B cell (primary cell): ENCODE measurements around the gene OSBP2. TPM values are rescaled to one million over a fixed set of nuclear protein-coding genes. Genes with fewer than 3 reads are reported as not detected.

Experiments used
- ATAC-seq: fragments of 200-7000 bp; cut with Tn5 transposase; one replicate; pipeline ENCODE4 v1.10.0; 2021; ENCODE audit warnings: low read depth, mild to moderate bottlenecking, moderate number of reproducible peaks, moderate library complexity
- CTCF ChIA-PET: fragments of 350-600 bp; sonication (Branson Sonifier 250); formaldehyde crosslinking; loops from one replicate; lab custom pipeline; 2021; ENCODE audit warnings: antibody characterized with exemption, inconsistent platforms; lab: Charles Lee
- POLR2A ChIA-PET: fragments of 350-600 bp; sonication (Branson Sonifier 250); formaldehyde crosslinking; loops from one replicate; lab custom pipeline; 2021; ENCODE audit warnings: antibody characterized with exemption; lab: Charles Lee
- DNase-seq: peaks from one replicate; pipeline ENCODE4 v3.0.0; 2013
- H2AFZ ChIP-seq: 2 replicates; pipeline ENCODE4 v1.6.1; 2012; ENCODE audit warnings: mild to moderate bottlenecking, low read depth, low read length; ENCODE audit not compliant: insufficient read depth, poor library complexity, severe bottlenecking
- H3K27ac ChIP-seq, 2 donors: 1 replicate in 1 of 2; 2 replicates in 1 of 2; pipeline ENCODE4 v1.5.1; 2012 to 2013; ENCODE audit warnings: low read length in 2 of 2, mild to moderate bottlenecking in 2 of 2, moderate library complexity in 1 of 2
- H3K27me3 ChIP-seq, 4 experiments: fragments of 200-600 bp in 1 of 4; sonication (generic) in 1 of 4; replicated peaks in 1 of 4; 1 replicate in 2 of 4; 2 replicates in 2 of 4; pipeline versions ENCODE4 v1.6.1 to v1.7.0; 2013 to 2016; ENCODE audit warnings: low read length in 3 of 4, mild to moderate bottlenecking in 2 of 4, mixed read lengths in 1 of 4, moderate library complexity in 1 of 4; ENCODE audit not compliant: insufficient read depth in 4 of 4, control insufficient read depth in 3 of 4; ENCODE audit errors: control extremely low read depth in 1 of 4
- H3K36me3 ChIP-seq, 2 experiments: replicated peaks in 1 of 2; 1 replicate in 1 of 2; 2 replicates in 1 of 2; pipeline versions ENCODE4 v1.6.1 to v1.7.1; 2013; ENCODE audit warnings: low read length in 1 of 2; ENCODE audit not compliant: insufficient read depth in 2 of 2, control insufficient read depth in 1 of 2; ENCODE audit errors: control extremely low read depth in 1 of 2, extremely low read depth in 1 of 2
- H3K4me1 ChIP-seq, 2 donors: fragments of 200-600 bp in 1 of 2; sonication (generic) in 1 of 2; 1 replicate in 1 of 2; 2 replicates in 1 of 2; pipeline versions ENCODE4 v1.5.1 to v1.6.1; 2013 to 2017; ENCODE audit warnings: low read length in 2 of 2; ENCODE audit not compliant: control insufficient read depth in 2 of 2, insufficient read depth in 2 of 2
- H3K4me2 ChIP-seq: replicated peaks from 2 replicates; pipeline ENCODE3; 2012; ENCODE audit warnings: mild to moderate bottlenecking, low read depth, low read length; ENCODE audit not compliant: poor library complexity, severe bottlenecking
- H3K4me3 ChIP-seq, 5 experiments: fragments of 200-600 bp in 1 of 5; sonication (generic) in 1 of 5; 1 replicate in 3 of 5; 2 replicates in 2 of 5; pipeline versions ENCODE4 v1.5.1 to v1.7.0; 2011 to 2016; ENCODE audit warnings: low read length in 4 of 5, mild to moderate bottlenecking in 4 of 5, low read depth in 2 of 5, control low read depth in 1 of 5, moderate library complexity in 1 of 5; ENCODE audit not compliant: insufficient read depth in 1 of 5; ENCODE audit errors: control extremely low read depth in 1 of 5, extremely low read depth in 1 of 5
- H3K79me2 ChIP-seq: fragments of 200-600 bp; sonication (generic); one replicate; pipeline ENCODE4 v1.6.0; 2016; ENCODE audit warnings: low read length; ENCODE audit not compliant: control insufficient read depth, insufficient read depth
- H3K9ac ChIP-seq: fragments of 200-600 bp; sonication (generic); 2 replicates; pipeline ENCODE4 v1.6.1; 2017; ENCODE audit warnings: mild to moderate bottlenecking, low read length, moderate library complexity
- H3K9me3 ChIP-seq, 3 donors: one replicate each; pipeline versions ENCODE4 v1.6.1 to v1.7.1; 2013; ENCODE audit warnings: low read length in 2 of 3; ENCODE audit not compliant: control insufficient read depth in 2 of 3, insufficient read depth in 1 of 3; ENCODE audit errors: control extremely low read depth in 1 of 3
- H4K20me1 ChIP-seq: 2 replicates; pipeline ENCODE4 v1.6.0; 2012; ENCODE audit warnings: mild to moderate bottlenecking, low read length; ENCODE audit not compliant: insufficient read depth, control insufficient read depth, poor library complexity, severe bottlenecking
- H3K27ac Mint-ChIP-seq: one replicate; pipeline ENCODE4 v1.8.0; 2021; ENCODE audit warnings: mixed read lengths
- H3K27me3 Mint-ChIP-seq: one replicate; pipeline ENCODE4 v1.8.0; 2021; ENCODE audit warnings: mixed read lengths
- H3K4me1 Mint-ChIP-seq: one replicate; pipeline ENCODE4 v1.8.0; 2021; ENCODE audit warnings: mixed read lengths
- H3K4me3 Mint-ChIP-seq: one replicate; pipeline ENCODE4 v1.8.0; 2021; ENCODE audit warnings: mixed read lengths
- H3K9me3 Mint-ChIP-seq: one replicate; pipeline ENCODE4 v1.8.0; 2022; ENCODE audit warnings: mixed read lengths; ENCODE audit not compliant: insufficient read depth
- CTCF ChIP-seq: fragments of 200-600 bp; IDR thresholded peaks from one replicate; pipeline ENCODE4 v1.8.0; 2022; ENCODE audit warnings: antibody characterized with exemption, mild to moderate bottlenecking
- EZH2 ChIP-seq: IDR thresholded peaks from 2 replicates; pipeline ENCODE4 v1.6.1; 2012; ENCODE audit warnings: borderline replicate concordance, low read depth, mild to moderate bottlenecking, moderate library complexity, low read length; ENCODE audit not compliant: insufficient read depth, poor library complexity, severe bottlenecking
- WGBS: methylation state at CpG from one replicate; pipeline ENCODE4 v1.1.5; 2013; ENCODE audit warnings: missing lambda C conversion rate; ENCODE audit not compliant: insufficient coverage; 5-methylcytosine and 5-hydroxymethylcytosine counted together
- intact Hi-C: fragments of 100-400 bp; cut with micrococcal nuclease; formaldehyde crosslinking; loops from one replicate; pipeline ENCODE4 v1.10.0; 2022
- polyA plus RNA-seq: library from polyadenylated mRNA; depleted of rRNA; stranded (reverse); fragments of >200 nt; gene quantifications from 2 replicates; pipeline ENCODE4 v1.2.3, GENCODE V29; 2012
- total RNA-seq, 2 donors: library from RNA; stranded (reverse); fragments of 120-200 nt in 1 of 2; gene quantifications; 1 replicate in 1 of 2; 2 replicates in 1 of 2; pipeline versions ENCODE4 v1.2.3 to v1.2.4, GENCODE V29; 2013 to 2022

OSBP2 gene
- total and polyA plus RNA-seq, 2 donors (not counting 1 experiment from before 2014, with no cell fraction given), result 0.10 to 1.0 TPM

- WGBS, result 89% methylated on average over 14 of the region's 14 CpGs
- Histone ChIP-seq H4K20me1 (no peaks in the 10 kb centered on the region), H3K36me3 (no peaks in the 10 kb centered on the region), H3K27ac (no peak overlapping the region), H3K9me3 (no peaks in the 10 kb centered on the region), H3K4me2 (no peak overlapping the region), H2AFZ (no peak overlapping the region), H3K9ac (no peak overlapping the region), H3K4me1 (no peaks in the 10 kb centered on the region), H3K4me3 (no peak overlapping the region), H3K79me2 (no peaks in the 10 kb centered on the region), H3K27me3 (peaks cover 0 to 12% (median 4%) of the 10 kb centered on the region in 4 experiments)
- Mint-ChIP-seq H3K27ac (no peak overlapping the region), H3K4me3 (no peak overlapping the region), H3K4me1 (peaks cover under 1% of the 10 kb centered on the region), H3K27me3 (peaks cover 57% of the 10 kb centered on the region), H3K9me3 (no peaks in the 10 kb centered on the region)
- POLR2A ChIA-PET, result no interaction called here
- ATAC-seq (no peak), DNase-seq (no peak)
- no peak for TF ChIP-seq EZH2
- TF ChIP-seq CTCF, result no peak
- intact Hi-C loops, result no loop called here
- CTCF ChIA-PET, result no interaction called here
Measured at GRCh38 chr22:30828187-30829155, 133.8 kb downstream of the OSBP2 start.
